Measurements from ENCODE around the gene NRIP1.

Gene NRIP1

DNA sequence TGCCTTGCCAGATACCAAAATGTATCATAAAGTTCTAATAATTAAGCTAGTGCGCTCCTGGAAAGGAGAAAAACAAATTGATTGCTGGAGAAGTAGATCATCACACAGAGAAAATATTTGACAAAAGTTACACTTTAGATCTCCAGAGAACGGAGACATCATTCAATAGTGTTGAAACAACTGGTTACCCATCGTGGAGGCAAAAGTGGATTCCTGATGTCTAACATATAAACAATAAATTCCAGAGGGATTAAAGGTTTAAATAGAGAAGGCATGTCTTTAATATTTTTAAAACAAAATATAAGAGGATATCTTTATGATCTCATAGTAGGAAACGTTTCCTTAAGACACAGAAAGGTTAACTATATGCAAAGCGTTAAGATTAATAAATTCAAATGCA, 41.0 kb downstream of the NRIP1 start:
- no peaks in the 10 kb centered on the region for H3K27me3 ChIP-seq (ENCODE audit: control insufficient read depth, insufficient read depth, low read length)
- no peak overlapping the region for H3K9ac ChIP-seq (ENCODE audit: low read depth, low read length)
- no peak overlapping the region for H3K27ac ChIP-seq (ENCODE audit: low read depth, low read length)
- H3K4me1 ChIP-seq (ENCODE audit: control insufficient read depth, insufficient read depth, low read length): no peaks in the 10 kb centered on the region
- no peak overlapping the region for H3K4me3 ChIP-seq (ENCODE audit: low read depth, low read length)
- H3K36me3 ChIP-seq (ENCODE audit: control insufficient read depth, insufficient read depth, low read length): no peaks in the 10 kb centered on the region
- no peaks in the 10 kb centered on the region for H3K9me3 ChIP-seq (ENCODE audit: control insufficient read depth, insufficient read depth, low read length)

- no peak overlapping the region for H3K4me3 ChIP-seq (ENCODE audit: low read depth, low read length)
- no peak overlapping the region for H3K9ac ChIP-seq (ENCODE audit: low read depth, low read length)
- no peaks in the 10 kb centered on the region for H3K9me3 ChIP-seq (ENCODE audit: control insufficient read depth, insufficient read depth, low read length)
- no peaks in the 10 kb centered on the region for H3K27me3 ChIP-seq (ENCODE audit: control insufficient read depth, insufficient read depth, low read length)
- no peak overlapping the region for H3K27ac ChIP-seq (ENCODE audit: low read depth, low read length)
- H3K4me1 ChIP-seq (ENCODE audit: control insufficient read depth, insufficient read depth, low read length): no peaks in the 10 kb centered on the region
- no peaks in the 10 kb centered on the region for H3K36me3 ChIP-seq (ENCODE audit: control insufficient read depth, insufficient read depth, low read length)
Observed at GRCh38 chr21:15022608-15023261, 42.1 kb downstream of the NRIP1 start.

DNA sequence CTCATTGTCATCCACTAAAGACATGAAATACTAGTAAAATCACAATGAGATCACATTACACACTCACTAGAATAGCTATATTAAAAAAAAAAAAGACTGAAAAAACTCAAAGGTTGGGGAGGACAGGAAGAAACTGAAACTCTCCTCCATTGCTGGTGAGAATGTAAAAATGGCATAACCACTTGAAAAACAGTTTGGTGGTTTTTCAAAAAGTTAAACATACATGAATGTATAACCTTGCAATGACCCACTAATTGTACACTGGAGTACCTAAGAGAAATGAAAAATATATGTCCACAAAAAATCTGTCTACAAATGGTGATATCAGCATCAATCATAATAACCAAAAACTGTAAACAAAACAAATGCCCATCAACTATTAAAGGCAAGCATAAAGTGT, 44.0 kb downstream of the NRIP1 start:
- H3K27me3 ChIP-seq (ENCODE audit: control insufficient read depth, insufficient read depth, low read length): no peaks in the 10 kb centered on the region
- no peak overlapping the region for H3K4me3 ChIP-seq (ENCODE audit: low read depth, low read length)
- H3K9ac ChIP-seq (ENCODE audit: low read depth, low read length): no peak overlapping the region
- H3K27ac ChIP-seq (ENCODE audit: low read depth, low read length): no peak overlapping the region
- H3K4me1 ChIP-seq (ENCODE audit: control insufficient read depth, insufficient read depth, low read length): no peaks in the 10 kb centered on the region
- no peaks in the 10 kb centered on the region for H3K36me3 ChIP-seq (ENCODE audit: control insufficient read depth, insufficient read depth, low read length)
- no peaks in the 10 kb centered on the region for H3K9me3 ChIP-seq (ENCODE audit: control insufficient read depth, insufficient read depth, low read length)

DNA sequence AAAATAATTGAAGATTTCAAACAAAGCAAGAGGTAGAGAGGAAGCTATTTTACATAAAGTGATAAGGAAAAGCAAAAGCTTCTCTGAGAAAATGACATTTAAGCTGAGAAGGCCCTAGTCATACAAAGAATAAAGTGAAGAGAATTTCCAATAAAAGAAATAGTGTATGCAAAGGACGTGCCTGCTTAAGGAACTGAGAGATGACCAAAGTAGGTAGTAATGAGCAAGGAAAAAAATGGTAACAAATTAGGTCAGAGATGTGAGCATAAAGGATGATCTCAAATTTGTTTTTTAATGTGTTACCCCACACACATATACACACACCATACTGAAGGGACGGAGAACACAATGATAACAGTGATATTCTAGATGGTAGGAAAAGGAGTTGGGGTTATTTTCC, 46.4 kb downstream of the NRIP1 start:
- no peaks in the 10 kb centered on the region for H3K36me3 ChIP-seq (ENCODE audit: control insufficient read depth, insufficient read depth, low read length)
- H3K4me3 ChIP-seq (ENCODE audit: low read depth, low read length): no peak overlapping the region
- no peaks in the 10 kb centered on the region for H3K4me1 ChIP-seq (ENCODE audit: control insufficient read depth, insufficient read depth, low read length)
- no peak overlapping the region for H3K27ac ChIP-seq (ENCODE audit: low read depth, low read length)
- H3K9me3 ChIP-seq (ENCODE audit: control insufficient read depth, insufficient read depth, low read length): no peaks in the 10 kb centered on the region
- no peaks in the 10 kb centered on the region for H3K27me3 ChIP-seq (ENCODE audit: control insufficient read depth, insufficient read depth, low read length)
- H3K9ac ChIP-seq (ENCODE audit: low read depth, low read length): no peak overlapping the region

- H3K27me3 ChIP-seq (ENCODE audit: control insufficient read depth, insufficient read depth, low read length): no peaks in the 10 kb centered on the region
- no peaks in the 10 kb centered on the region for H3K36me3 ChIP-seq (ENCODE audit: control insufficient read depth, insufficient read depth, low read length)
- H3K4me3 ChIP-seq (ENCODE audit: low read depth, low read length): no peak overlapping the region
- H3K9ac ChIP-seq (ENCODE audit: low read depth, low read length): no peak overlapping the region
- H3K9me3 ChIP-seq (ENCODE audit: control insufficient read depth, insufficient read depth, low read length): no peaks in the 10 kb centered on the region
- no peak overlapping the region for H3K27ac ChIP-seq (ENCODE audit: low read depth, low read length)
- no peaks in the 10 kb centered on the region for H3K4me1 ChIP-seq (ENCODE audit: control insufficient read depth, insufficient read depth, low read length)
Observed at GRCh38 chr21:15015622-15016471, 49.0 kb downstream of the NRIP1 start.

DNA sequence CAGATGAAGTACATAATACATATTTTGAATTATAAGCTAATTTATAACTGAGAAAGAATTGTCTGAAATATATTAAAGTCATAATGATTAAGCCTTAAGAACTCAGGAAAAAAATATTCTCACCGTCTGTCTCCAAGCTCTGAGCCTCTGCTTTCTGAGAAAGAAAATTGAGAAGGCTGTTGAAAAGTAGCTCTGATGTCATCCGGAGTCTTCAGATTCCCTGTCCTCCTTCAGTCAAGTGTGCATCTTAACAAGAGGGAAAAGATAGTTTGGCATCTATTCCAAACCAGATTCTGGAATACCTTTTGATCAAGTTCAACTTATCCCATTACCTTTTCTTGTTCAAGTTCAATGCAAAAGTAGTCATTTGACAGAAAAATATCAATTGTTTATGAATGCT, 50.6 kb downstream of the NRIP1 start:
- Histone ChIP-seq H3K27me3 (ENCODE audit: control insufficient read depth, insufficient read depth, low read length) (no peaks in the 10 kb centered on the region), H3K27ac (ENCODE audit: low read depth, low read length) (no peak overlapping the region), H3K9me3 (ENCODE audit: control insufficient read depth, insufficient read depth, low read length) (no peaks in the 10 kb centered on the region), H3K4me1 (ENCODE audit: control insufficient read depth, insufficient read depth, low read length) (no peaks in the 10 kb centered on the region), H3K36me3 (ENCODE audit: control insufficient read depth, insufficient read depth, low read length) (no peaks in the 10 kb centered on the region), H3K4me3 (ENCODE audit: low read depth, low read length) (no peak overlapping the region), H3K9ac (ENCODE audit: low read depth, low read length) (no peak overlapping the region)

DNA sequence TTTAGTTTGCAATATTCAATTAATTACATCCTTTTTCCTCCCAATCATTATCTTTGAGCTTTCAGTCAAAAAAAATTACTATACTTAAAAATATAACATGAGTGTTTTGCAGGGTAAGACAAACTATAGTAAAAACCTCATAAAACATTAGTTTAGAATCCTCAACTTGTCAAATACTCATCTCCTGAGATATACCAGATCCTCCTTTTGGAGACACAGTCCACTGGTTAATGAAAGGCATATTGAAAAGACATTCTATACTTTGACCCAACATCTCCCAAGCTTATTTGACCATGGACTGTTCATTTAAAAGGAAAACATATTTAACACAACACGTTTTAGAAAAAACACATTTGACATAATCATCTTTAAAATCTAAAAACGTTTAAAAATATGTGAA, 52.8 kb downstream of the NRIP1 start:
- H3K36me3 ChIP-seq (ENCODE audit: control insufficient read depth, insufficient read depth, low read length): no peaks in the 10 kb centered on the region
- no peak overlapping the region for H3K4me3 ChIP-seq (ENCODE audit: low read depth, low read length)
- H3K9me3 ChIP-seq (ENCODE audit: control insufficient read depth, insufficient read depth, low read length): no peaks in the 10 kb centered on the region
- peaks cover 1% of the 10 kb centered on the region; the same call in 1 of the 2 replicates for H3K4me1 ChIP-seq (ENCODE audit: control insufficient read depth, insufficient read depth, low read length)
- no peak overlapping the region for H3K9ac ChIP-seq (ENCODE audit: low read depth, low read length)
- H3K27me3 ChIP-seq (ENCODE audit: control insufficient read depth, insufficient read depth, low read length): peaks cover 2% of the 10 kb centered on the region
- H3K27ac ChIP-seq (ENCODE audit: low read depth, low read length): no peak overlapping the region

GRCh38 chr21:15010645-15011044, 54.2 kb downstream of the NRIP1 start:
- H3K27ac ChIP-seq (ENCODE audit: low read depth, low read length): no peak overlapping the region
- H3K9ac ChIP-seq (ENCODE audit: low read depth, low read length): no peak overlapping the region
- no peaks in the 10 kb centered on the region for H3K9me3 ChIP-seq (ENCODE audit: control insufficient read depth, insufficient read depth, low read length)
- peaks cover 14% of the 10 kb centered on the region for H3K27me3 ChIP-seq (ENCODE audit: control insufficient read depth, insufficient read depth, low read length)
- H3K4me1 ChIP-seq (ENCODE audit: control insufficient read depth, insufficient read depth, low read length): peaks cover 15% of the 10 kb centered on the region
- H3K4me3 ChIP-seq (ENCODE audit: low read depth, low read length): no peak overlapping the region
- H3K36me3 ChIP-seq (ENCODE audit: control insufficient read depth, insufficient read depth, low read length): no peaks in the 10 kb centered on the region

DNA sequence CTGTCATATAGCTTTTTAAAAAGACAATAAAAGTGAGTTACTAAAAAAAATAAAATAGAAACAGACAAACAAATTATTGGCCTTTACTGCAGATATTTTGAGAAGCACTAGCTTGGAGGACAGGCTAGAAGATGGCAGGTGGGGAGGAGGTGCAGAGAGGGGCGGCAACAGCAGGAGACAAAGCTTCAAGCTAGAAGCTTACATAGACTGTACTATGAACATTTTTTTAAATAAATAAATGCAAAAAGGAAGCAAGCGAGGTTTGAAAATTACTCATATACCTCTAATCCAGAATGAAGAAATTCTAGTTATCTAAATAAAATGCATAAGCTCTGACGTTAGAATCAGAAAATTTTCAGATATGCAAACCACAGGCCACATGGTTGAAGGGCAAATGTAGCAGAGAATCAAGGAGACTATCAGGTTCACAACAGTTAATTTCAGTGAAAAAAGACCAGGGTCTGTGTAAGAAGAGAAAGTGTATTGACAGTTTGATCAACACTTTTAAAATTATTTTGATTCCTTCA, 54.9 kb downstream of the NRIP1 start:
- H3K27me3 ChIP-seq (ENCODE audit: control insufficient read depth, insufficient read depth, low read length): peaks cover 17% of the 10 kb centered on the region
- no peak overlapping the region for H3K27ac ChIP-seq (ENCODE audit: low read depth, low read length)
- H3K36me3 ChIP-seq (ENCODE audit: control insufficient read depth, insufficient read depth, low read length): no peaks in the 10 kb centered on the region
- no peak overlapping the region for H3K9ac ChIP-seq (ENCODE audit: low read depth, low read length)
- H3K4me3 ChIP-seq (ENCODE audit: low read depth, low read length): no peak overlapping the region
- no peaks in the 10 kb centered on the region for H3K9me3 ChIP-seq (ENCODE audit: control insufficient read depth, insufficient read depth, low read length)
- H3K4me1 ChIP-seq (ENCODE audit: control insufficient read depth, insufficient read depth, low read length): peaks cover 21% of the 10 kb centered on the region

DNA sequence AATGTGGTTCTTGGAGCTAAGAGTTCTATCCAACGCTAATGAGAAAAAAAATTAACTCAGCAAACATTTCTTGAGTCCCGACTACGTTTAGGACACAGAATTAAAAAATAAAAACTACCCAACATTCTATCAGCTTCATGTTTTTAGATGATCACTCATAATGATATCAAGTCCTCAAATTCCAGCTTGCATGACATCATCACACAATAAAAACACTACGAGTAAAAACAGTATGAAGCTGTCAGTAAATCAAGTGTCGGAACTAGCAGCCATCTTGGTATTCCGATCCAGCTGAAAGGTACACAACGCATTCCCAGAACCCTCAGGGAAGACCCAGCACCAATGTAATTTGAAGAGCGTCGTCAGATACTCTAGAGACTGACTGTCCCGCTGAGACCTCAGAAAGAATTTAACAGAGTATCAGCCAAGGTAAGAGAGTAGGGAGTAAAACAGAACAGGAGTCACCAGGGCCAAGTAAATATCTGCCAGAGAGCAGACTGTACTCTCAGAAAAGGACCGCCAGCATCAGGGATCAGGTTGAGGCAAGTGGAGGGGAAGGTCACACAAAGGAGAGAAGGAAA, 57.0 kb downstream of the NRIP1 start:
- H3K36me3 ChIP-seq (ENCODE audit: control insufficient read depth, insufficient read depth, low read length): no peaks in the 10 kb centered on the region
- no peaks in the 10 kb centered on the region for H3K9me3 ChIP-seq (ENCODE audit: control insufficient read depth, insufficient read depth, low read length)
- no peak overlapping the region for H3K9ac ChIP-seq (ENCODE audit: low read depth, low read length)
- peaks cover 33% of the 10 kb centered on the region for H3K4me1 ChIP-seq (ENCODE audit: control insufficient read depth, insufficient read depth, low read length)
- H3K27ac ChIP-seq (ENCODE audit: low read depth, low read length): no peak overlapping the region
- H3K27me3 ChIP-seq (ENCODE audit: control insufficient read depth, insufficient read depth, low read length): peaks cover 38% of the 10 kb centered on the region
- H3K4me3 ChIP-seq (ENCODE audit: low read depth, low read length): no peak overlapping the region
